Lower lobe of right lung (tissue), 2 donors: Measurements from ENCODE around the gene SLC13A1. TPM values are rescaled to one million over a fixed set of nuclear protein-coding genes. Genes with fewer than 3 reads are reported as not detected.
A peak's percentile ranks its signal among the peaks of the same experiment; 100 is the strongest.

ENCODE experiments used
- ATAC-seq, 2 donors: fragments of 200-7000 bp; cut with Tn5 transposase; one replicate each; pipeline ENCODE4 v1.9.1; 2020 to 2022; ENCODE audit warnings: mild to moderate bottlenecking in 2 of 2, moderate library complexity in 2 of 2
- DNase-seq: peaks from one replicate; pipeline ENCODE4 v3.0.0-alpha.2; 2020
- H3K27ac ChIP-seq: fragments of 200-600 bp; one replicate; pipeline ENCODE4 v1.8.0; 2022
- H3K27me3 ChIP-seq: fragments of 200-600 bp; one replicate; pipeline ENCODE4 v1.8.0; 2022; ENCODE audit warnings: low read depth
- H3K36me3 ChIP-seq: fragments of 200-600 bp; one replicate; pipeline ENCODE4 v1.8.0; 2022; ENCODE audit warnings: mild to moderate bottlenecking
- H3K4me1 ChIP-seq: fragments of 200-600 bp; one replicate; pipeline ENCODE4 v1.8.0; 2022
- H3K4me3 ChIP-seq: fragments of 200-600 bp; one replicate; pipeline ENCODE4 v1.8.0; 2022; ENCODE audit warnings: mild to moderate bottlenecking
- H3K9me3 ChIP-seq: fragments of 200-600 bp; one replicate; pipeline ENCODE4 v1.8.0; 2022
- CTCF ChIP-seq: fragments of 200-600 bp; IDR thresholded peaks from one replicate; pipeline ENCODE4 v1.8.0; 2022; ENCODE audit warnings: antibody characterized with exemption, mild to moderate bottlenecking
- intact Hi-C: fragments of 100-400 bp; cut with DNase I; formaldehyde crosslinking; loops from one replicate; pipeline ENCODE4 v1.11.0; 2022
- total RNA-seq: library from RNA; stranded (reverse); fragmentation: NEBNext Ultra II Directional; extraction: Animal tissue kit (Norgen Biotek cat#: 25700); gene quantifications from one replicate; pipeline ENCODE4 v1.2.1, GENCODE V29; 2021
- donor health status: DM: no; HTN: yes; CAD: no; lungs with severe emphysema.

SLC13A1 gene
- total RNA-seq, 1 donor from 2014 or later: not detected

- intact Hi-C loops: no loop called here
- H3K4me1 ChIP-seq: no peaks in the 10 kb centered on the region
- H3K4me3 ChIP-seq: no peak overlapping the region
- DNase-seq: no peak
- no peaks in the 10 kb centered on the region for H3K27me3 ChIP-seq
- TF ChIP-seq CTCF: no peak
- no peak for ATAC-seq
- H3K27ac ChIP-seq: no peak overlapping the region
- H3K9me3 ChIP-seq: no peaks in the 10 kb centered on the region
- no peaks in the 10 kb centered on the region for H3K36me3 ChIP-seq
These were observed 4.6 kb upstream of the SLC13A1 start for GRCh38 chr7:123204206-123204835.

GRCh38 chr7:123201901-123202300, 2.1 kb upstream of the SLC13A1 start:
- intact Hi-C loops: no loop called here
- H3K27me3 ChIP-seq: no peaks in the 10 kb centered on the region
- no peak overlapping the region for H3K27ac ChIP-seq
- DNase-seq (no peak), ATAC-seq (no peak)
- TF ChIP-seq CTCF: no peak
- no peaks in the 10 kb centered on the region for H3K4me1 ChIP-seq
- H3K4me3 ChIP-seq: no peak overlapping the region
- no peaks in the 10 kb centered on the region for H3K36me3 ChIP-seq
- H3K9me3 ChIP-seq: no peaks in the 10 kb centered on the region

- H3K4me1 ChIP-seq: no peaks in the 10 kb centered on the region
- ATAC-seq (peak; percentile 61 to 65), DNase-seq (no peak)
- no peaks in the 10 kb centered on the region for H3K27me3 ChIP-seq
- no peak overlapping the region for H3K4me3 ChIP-seq
- TF ChIP-seq CTCF: no peak
- no peaks in the 10 kb centered on the region for H3K9me3 ChIP-seq
- H3K27ac ChIP-seq: no peak overlapping the region
- intact Hi-C loops: no loop called here
- no peaks in the 10 kb centered on the region for H3K36me3 ChIP-seq
These were observed 809 bp downstream of the SLC13A1 start for GRCh38 chr7:123198668-123199652.

- H3K4me1 ChIP-seq: no peaks in the 10 kb centered on the region
- DNase-seq (no peak), ATAC-seq (no peak)
- intact Hi-C loops: no loop called here
- H3K4me3 ChIP-seq: no peak overlapping the region
- H3K36me3 ChIP-seq: no peaks in the 10 kb centered on the region
- H3K27me3 ChIP-seq: no peaks in the 10 kb centered on the region
- H3K27ac ChIP-seq: no peak overlapping the region
- H3K9me3 ChIP-seq: no peaks in the 10 kb centered on the region
- no peak for TF ChIP-seq CTCF
These were observed 1.7 kb downstream of the SLC13A1 start for GRCh38 chr7:123198111-123198510.

GRCh38 chr7:123193235-123193634, 6.5 kb downstream of the SLC13A1 start:
- H3K4me1 ChIP-seq: no peaks in the 10 kb centered on the region
- intact Hi-C loops: no loop called here
- ATAC-seq: no peak
- H3K9me3 ChIP-seq: no peaks in the 10 kb centered on the region
- DNase-seq: no peak
- no peak for TF ChIP-seq CTCF
- H3K36me3 ChIP-seq: no peaks in the 10 kb centered on the region
- H3K27ac ChIP-seq: no peak overlapping the region
- H3K27me3 ChIP-seq: no peaks in the 10 kb centered on the region
- no peak overlapping the region for H3K4me3 ChIP-seq
